CD4-positive, alpha-beta T cell treated with Interferon alpha-2 for 1 hour (primary cell): ENCODE measurements around the gene SSR2.

Experiments
- DNase-seq, 2 donors: peaks; one replicate each; pipeline ENCODE4 v3.0.0-alpha.2; 2020 to 2022

Gene SSR2

DNA sequence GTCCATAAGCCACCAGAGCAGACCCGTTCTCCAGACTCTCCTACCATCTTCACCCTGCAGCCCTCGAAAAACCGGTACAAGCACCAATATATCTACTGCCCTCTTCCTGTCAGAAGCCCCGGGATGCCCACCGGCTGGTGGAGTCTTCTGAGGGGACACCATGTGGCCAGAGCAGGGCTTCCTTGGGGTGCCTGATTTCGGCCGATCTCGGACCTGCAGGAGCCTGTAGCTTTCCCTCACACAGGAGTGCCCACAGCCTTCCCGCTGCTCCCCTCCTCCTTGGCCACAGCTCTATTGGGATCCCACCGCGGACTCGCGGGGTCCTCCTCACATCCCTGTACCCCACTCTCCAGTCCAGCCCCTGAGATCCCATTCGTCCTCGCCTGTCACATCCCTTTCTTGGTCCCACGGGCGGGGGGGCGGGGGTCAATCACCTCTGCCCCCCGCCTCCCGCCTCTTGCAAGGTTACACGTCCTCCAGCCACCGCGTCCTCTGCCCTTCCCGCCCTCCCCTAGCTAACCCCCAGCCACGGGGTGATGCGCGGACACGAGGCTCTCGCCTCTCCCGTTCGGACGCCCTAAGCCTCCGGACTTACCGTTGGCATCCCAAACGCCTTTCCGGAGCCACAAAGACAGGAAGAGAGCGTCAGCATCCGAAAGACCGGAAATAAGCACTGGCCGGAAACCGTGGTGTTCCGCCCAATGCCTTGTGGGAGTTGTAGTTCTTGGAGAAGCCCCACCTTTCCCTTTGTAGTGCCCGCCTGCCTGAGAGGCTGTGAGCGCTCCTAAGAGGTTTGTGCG, at the start of gene SSR2:
SSR2 (minus strand) TSS at position 659 of the 800 bp plus-strand sequence. CDS start 784 bp downstream, outside the sequence.
- DNase-seq = peak; percentile 87 to 91

DNA sequence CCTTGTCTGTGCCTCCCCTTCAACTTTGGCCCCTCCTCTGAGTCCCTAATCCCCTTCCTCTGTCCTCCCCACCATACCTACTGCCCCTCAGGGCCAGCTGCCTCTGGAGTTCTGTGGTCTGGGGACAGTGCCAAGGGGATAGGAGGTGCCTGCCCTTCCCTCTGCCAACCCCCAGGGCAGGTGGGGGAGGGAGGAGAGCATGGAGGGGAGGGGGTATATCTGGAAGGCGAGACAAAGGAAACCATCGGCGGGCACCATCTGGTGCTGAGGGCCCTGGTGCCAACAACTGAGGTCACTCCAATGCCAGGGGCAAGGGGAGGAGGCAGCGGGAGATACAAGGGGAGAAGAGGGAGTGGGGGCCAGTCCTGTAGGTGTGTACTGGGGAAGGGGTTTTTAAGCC, 49.8 kb upstream of the SSR2 start:
- no peak for DNase-seq

DNA sequence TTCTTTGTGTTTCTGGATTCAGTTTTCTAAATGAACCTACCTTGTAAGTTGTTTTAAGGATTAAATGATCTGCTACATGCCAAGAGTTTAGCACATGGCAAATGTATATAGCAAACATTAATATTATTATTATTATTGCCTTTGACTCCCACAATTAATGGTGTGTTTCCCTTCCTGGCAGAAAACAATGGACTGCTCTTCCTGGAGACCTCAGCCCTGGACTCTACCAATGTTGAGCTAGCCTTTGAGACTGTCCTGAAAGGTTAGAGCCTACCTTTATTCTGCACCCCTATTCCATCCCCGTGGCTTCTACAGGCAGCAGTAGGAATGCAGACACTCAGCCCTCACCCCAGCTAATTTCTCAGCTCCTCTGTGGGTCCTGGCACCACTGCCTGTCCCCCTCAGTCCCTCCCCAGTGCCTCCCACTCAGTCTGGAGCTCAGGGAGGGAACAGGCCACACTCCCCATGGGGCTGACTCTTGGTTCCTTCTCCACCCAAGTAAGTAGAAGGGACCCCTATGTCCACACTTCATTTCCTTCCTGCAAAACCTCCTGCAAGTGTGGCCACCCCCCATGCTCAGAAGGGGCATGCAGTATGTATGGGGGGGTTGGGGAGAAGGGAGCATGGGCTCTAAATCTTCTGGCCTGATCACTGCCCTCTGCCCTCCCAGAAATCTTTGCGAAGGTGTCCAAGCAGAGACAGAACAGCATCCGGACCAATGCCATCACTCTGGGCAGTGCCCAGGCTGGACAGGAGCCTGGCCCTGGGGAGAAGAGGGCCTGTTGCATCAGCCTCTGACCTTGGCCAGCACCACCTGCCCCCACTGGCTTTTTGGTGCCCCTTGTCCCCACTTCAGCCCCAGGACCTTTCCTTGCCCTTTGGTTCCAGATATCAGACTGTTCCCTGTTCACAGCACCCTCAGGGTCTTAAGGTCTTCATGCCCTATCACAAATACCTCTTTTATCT, 49.0 kb upstream of the SSR2 start:
- no peak for DNase-seq

DNA sequence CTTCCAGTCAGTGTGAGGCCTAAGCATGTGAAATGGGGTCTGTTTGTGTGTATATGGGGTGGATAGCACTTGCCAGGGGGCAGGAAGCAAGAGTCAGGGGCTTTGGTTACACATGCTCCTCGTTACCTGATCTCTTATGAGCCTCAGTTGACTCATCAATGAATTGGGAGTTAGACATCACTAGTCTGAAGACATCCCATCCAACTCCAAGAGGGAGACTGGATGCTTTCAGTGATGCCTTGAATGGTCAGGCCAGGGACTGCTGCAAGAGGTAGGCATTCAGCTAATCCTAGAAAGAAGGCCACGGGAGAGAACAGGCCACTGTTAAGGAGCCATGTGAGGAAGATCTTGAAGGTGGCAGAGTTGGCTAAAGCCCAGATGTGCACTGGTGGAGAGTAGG, 46.5 kb upstream of the SSR2 start:
- DNase-seq = no peak

DNA sequence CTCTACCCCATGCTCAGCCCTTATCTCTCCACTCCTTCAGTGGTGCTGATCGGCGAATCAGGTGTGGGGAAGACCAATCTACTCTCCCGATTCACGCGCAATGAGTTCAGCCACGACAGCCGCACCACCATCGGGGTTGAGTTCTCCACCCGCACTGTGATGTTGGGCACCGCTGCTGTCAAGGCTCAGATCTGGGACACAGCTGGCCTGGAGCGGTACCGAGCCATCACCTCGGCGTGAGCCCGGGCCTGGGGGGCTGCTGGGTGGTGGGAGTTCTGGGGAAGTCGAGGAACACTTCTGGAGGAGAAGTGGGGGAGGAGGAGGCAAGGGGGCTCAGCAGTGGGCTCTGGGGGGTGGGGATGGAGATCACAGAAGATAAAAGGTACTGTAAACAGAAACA, 45.1 kb upstream of the SSR2 start:
- DNase-seq = no peak

DNA sequence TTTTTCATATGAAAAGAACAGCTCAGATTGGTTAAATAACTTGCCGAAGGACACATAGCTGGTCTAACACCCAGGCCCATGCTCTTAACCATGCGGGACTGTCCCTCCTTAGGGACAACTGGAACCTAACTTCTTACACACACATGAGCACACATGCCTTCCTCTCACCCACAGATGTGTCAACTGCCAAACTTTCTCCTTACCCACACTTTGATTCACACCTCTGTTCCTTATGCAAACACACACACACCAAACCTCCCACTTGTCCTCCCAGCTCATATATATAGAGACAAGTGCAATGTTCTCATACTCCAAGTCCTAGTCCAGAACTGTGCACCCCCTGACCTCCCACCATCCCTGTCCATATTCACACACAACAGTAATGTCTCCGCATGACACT, 44.5 kb upstream of the SSR2 start:
- DNase-seq = no peak

DNA sequence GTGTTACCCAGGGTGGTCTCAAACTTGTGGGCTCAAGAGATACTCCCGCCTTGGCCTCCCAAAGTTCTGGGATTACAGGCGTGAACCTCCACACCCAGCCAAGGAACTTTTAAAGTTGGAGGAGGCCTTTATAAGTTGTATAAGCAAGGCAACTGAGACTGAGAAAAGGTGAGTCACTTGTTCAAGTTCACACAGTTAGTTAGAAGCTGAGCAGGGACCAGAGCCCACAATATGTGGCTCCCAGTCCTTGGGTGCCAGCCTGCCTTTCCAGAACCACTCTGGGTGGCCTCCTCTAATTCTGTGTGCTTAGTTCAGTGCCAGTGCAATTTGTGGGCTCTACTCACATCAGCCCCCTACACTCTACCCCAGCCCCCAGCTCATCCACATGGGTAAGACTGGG, 43.9 kb upstream of the SSR2 start:
- DNase-seq = no peak

DNA sequence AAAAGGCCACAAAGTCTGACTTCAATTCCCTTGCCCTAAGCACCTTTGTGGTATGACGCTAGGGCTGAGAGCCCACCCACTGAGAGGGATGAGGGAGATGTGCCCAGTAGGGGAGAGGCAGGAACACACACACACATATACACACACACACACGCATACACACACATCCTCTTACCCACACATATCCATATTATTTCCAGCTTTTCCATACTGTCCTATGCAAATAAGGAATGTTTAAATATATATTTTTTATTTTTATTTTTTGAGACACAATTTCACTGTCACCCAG, 43.2 kb upstream of the SSR2 start:
- no peak for DNase-seq

DNA sequence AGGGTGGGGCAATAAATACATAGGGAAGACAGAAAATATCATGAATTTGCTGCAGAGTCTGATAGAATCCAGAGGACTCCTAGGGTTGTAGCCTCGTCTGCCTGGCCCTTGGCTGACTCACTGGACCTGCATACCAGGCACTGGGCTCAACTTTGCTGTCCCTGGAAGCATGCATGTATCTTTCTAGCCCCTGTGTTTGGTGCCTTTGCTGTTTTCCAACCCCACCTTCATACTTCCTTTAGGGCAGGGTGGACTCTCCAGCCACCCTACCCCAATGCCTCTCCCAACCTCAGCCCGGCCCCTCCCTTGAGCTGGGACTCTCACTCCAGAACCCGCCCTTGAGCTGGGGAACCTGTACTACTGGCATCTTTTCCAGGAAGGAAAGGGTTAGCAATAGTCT, 41.4 kb upstream of the SSR2 start:
- no peak for DNase-seq

DNA sequence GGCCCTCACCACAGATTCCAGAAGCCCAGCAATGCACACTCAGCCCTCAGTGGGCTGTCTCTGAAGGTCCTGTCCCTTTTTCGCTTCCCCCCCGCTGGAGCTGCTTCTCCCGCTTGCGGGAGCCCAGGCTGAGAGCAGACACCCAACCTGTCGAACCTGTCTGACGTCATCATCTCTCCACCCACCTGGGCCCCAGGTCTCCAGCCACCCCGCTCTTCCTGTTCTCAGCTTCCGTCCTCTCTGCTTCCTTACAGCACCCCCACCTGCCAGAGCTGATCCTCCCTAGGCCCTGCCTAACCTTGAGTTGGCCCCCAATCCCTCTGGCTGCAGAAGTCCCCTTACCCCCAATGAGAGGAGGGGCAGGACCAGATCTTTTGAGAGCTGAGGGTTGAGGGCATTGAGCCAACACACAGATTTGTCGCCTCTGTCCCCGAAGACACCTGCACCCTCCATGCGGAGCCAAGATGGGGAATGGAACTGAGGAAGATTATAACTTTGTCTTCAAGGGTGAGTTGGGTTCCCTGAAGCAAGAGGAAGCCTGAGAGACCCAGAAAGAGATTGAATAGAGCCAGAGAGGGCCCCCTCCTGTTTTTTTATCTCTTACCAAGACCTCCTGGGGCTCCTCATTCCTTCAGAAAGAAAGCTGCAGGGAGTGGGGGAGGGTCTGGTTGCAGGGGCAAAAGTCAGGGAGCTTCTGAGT, 40.3 kb upstream of the SSR2 start, which contains the start of gene RAB25:
RAB25 (plus strand) TSS at position 224 of the 700 bp plus-strand sequence; CDS start at position 465, 241 bp downstream.
- no peak for DNase-seq

DNA sequence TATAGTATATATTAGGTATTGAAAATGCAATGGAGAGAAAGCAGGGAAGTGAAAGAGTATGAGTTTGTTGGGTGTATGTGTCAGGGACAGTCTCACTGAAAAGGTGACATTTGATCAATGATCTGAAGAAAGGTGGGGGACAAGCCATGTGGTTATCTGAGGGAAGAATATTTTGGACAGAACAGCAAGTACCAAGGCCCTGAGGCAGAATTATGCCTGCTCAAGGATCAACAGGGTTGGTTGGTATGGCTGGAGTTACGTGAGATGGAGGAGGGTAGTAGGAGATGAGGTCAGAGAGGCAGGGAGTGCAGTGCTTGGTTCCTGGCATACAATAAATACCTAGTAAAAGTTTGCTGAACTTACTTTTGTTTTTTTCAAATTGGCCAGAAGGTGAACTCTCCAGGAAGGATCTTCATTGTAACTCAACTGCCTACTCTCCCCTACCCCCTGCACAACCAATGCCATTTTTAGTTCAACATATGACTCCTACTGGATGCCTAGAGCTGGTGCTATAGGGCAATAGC, 35.6 kb upstream of the SSR2 start:
- no peak for DNase-seq

DNA sequence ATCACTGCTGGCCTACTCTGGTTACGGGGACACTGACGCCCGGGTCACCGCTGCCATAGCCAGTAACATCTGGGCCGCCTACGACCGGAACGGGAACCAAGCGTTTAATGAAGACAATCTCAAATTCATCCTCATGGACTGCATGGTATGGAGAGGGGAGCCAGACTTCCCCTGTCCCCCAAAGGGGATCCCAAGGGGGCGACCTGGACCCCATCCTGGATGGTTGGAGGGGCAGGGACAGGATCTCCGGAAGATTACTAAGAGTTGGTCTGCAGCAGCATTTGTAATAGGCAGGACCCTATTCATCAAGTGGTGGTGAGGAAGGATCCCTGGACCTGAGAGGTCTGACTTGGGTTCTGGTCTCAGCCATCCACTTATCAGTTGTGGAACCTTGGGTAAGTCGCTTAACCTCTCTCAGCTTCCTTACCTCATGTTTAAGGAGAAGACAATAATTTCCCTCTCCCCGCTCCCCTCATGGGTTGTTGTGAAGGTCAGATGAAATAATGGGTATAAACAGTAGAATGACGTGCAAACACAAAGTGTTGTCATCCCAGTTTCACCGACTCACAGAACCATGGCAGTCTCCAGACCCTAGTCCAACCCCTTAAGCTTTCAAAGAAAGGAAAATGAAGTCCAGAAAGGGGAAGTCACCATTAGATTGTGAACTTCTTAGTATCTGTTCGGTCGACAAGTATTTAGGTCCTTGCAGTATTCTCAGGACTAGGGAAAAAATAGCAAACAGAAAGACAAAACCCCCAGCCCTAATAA, 34.7 kb upstream of the SSR2 start:
- DNase-seq = no peak

DNA sequence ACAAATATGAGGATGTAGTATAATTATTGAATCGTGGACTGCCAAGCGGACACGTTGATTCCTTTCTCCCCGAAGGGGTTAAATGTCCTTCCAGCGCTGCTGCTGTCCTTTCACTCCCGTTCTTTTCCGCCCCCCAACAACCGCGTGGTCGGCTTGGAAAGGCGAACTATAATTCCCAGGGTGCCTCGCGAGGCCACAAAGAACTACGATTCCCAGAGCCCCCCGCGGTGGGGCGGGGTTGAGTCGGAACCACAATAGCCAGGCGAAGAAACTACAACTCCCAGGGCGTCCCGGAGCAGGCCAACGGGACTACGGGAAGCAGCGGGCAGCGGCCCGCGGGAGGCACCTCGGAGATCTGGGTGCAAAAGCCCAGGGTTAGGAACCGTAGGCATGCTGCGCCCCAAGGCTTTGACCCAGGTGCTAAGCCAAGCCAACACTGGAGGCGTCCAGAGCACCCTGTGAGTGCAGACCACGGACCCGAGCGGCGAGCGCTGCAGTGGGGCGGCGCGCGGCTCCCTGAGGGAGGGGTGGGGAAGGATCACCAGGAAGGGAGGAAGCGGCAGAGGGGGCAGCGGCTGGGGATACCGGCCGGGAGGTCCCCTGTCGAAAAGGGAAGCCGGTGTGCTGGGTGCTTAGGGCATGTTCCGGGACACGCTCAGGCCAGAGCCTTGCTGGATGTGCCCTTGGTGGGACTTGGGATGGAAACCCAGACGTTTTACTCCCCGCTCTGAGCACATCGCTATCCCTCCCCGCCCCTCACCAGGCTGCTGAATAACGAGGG, 33.9 kb upstream of the SSR2 start, which contains the start of gene LAMTOR2:
LAMTOR2 (plus strand) TSS at position 283 of the 781 bp plus-strand sequence; CDS start at position 391, 108 bp downstream.
- DNase-seq = peak; percentile 93 to 96

DNA sequence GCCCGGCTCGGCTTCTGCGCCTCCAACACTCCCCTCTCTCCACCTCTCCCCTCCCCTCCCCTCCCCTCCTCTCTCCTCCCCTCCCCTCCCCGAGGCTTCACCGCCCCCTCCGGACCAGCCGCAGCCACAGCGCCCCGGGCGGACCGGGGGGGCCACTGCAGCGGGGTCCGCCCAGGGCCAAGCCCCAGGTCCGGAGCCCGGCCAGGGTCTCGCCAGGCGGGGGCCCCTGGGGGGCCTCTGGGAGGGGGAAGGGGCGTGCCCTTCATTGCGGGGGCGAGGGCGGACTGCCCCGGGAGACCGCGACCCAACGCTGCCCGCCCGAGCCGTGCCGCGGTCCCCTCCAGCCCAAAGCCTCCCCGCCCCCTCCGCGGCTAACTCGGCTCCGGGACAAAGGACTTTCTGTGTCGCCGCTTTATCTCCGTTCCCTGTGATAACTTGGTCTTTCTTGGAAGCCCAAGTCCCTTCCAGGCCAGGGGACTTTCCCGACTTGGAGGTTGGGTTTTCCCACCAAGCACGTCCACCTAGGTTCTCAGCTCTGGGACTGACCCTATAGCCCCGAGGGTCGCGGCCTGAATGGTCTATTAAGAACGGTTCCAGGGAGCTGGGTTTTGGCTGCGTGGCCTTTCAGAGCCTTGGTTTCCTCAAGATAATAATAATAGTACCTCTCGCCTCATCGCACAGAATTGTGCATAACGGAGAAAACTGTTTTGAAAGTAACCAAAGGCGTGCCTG, 33.2 kb upstream of the SSR2 start, which contains the start of gene UBQLN4:
UBQLN4 (minus strand) TSS at position 31 of the 732 bp plus-strand sequence. CDS start 97 bp downstream, outside the sequence.
- peak; percentile 88 to 91 for DNase-seq

DNA sequence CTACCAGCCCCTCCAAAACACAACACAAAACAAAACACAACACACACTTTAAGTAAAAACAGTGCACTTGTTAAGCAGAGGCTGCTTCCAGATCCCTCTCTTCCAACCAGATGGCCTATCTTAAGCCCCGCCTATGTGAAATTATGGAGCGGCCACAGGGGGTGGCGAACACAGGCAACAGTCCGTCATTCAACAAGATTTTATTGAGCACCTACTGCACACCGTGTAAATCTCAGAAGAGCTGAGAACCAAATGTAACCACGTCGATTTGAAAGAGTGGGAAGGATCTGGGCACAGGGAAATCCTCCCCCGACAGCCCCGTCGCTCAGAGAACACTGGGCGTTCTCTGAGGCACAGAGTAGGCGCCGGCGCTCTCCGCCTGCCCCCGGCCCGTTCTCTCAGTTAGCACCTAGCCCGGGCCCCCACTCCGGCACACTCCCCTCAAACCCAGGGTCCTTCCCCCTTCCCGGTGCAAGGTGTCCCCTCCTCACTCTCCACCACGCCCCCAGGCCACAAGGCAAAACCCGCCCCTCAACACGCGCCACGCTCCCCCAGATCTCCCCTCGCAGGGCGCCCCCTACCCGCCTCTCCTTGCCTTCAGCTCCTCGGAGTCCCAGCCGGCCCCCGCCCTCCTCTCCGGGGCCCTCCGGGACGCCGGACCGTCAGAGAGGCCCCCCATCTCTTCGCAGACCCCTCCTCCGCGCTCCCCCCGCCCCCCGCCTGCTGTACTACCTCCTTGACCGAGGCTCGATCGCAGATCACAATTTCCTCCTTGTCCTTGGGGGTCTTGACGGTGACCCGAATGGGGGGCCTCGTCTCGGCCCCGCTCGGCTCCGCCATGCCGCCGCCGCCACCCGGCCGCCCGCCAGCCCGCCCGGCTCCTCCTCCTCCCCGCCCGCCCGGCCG, 32.4 kb upstream of the SSR2 start:
- peak; percentile 62 to 74 for DNase-seq

DNA sequence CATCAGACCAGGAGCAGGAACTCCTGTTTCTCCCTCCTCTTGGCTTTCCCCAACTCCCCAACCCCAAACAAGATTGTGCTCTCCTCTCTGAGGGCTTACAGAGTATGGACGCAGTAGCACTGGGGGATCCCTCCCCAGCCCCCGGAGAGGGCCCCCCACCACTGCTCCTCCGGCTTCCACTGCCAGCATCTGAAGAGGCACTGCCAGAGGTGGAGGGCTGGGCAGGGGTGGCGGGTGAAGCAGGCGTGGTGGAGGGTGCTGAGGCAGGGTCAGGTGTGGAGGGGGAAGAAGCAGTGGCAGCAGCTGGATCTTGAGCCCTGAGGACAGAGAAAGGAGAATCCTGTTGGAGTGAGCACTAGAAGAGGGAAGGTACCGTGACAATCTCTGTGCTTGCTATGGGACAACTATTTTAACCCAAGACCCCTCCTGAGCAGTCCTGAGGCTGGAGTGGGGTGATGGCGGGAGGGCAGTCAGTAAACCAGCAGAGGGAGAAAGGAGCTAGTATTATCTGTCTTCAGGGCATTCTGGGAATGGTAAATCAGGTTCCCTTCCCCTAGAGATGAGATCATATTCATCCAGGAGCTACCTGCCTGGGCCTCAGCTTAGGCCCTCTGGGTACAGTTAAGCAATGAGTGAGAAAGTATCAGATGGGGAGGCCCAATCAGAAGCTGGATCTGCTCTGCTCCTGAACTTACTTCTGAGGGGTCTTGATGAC, 30.4 kb upstream of the SSR2 start:
- no peak for DNase-seq

DNA sequence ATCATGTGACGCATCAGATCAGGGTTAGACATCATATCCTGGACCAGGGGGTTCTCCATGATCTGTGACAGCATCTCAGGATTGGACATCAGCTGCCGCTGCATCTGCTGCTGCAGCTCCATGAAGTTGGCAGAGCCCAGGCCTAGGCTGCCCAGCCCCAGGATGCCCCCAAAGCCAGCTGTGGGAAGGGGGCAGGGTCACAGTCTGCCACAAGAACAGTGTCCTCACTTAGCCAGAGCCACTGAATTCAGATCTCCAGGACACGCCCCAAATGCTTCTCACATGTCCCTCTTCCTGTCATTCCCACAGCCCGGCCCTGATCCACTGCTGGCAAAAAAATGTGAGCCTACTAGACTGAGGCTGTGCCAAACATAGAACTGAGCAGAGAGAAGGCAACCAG, 29.6 kb upstream of the SSR2 start:
- no peak for DNase-seq

DNA sequence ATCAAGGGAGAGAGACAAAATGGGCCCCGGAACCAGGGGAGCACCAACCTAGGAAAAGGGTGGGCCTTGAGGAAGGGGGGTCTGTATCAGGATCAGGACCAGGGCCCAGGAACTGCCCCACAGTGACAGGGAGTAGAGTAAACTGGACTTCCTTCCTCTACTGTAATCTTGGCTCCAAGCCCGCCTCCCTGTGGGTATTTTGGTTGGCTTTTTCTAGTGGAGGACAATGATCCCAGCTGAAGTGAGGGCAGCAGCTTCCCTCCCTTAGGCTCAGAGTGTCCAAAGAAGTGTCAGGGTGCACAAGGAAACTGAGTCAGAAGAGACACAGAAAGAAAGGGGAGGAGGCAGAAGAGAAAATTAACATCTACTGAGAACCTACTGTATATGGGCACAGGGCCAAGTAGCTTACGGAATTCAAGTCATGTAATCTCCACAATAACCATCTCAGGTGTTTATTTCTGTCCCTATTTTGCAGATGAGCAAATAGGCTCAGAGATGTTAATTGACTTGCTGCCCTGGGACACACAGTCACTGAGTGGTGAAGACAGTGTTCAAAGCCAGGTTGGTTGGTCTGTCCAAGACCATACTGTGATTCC, 28.0 kb upstream of the SSR2 start:
- DNase-seq = no peak
